Hepatocyte (in vitro differentiated cells): ENCODE results near the gene WDR46.

Source experiments
- EZH2 ChIP-seq: fragments of 200-600 bp; sonication (generic); IDR thresholded peaks from 2 replicates; pipeline ENCODE4 v1.6.1; 2016; ENCODE audit warnings: antibody characterized with exemption, mild to moderate bottlenecking, borderline replicate concordance
- TF ChIP-seq, protein P1 (sequence below): fragments of 200-600 bp; sonication (generic); IDR thresholded peaks from 2 replicates; pipeline ENCODE4 v1.5.1; 2016; ENCODE audit warnings: antibody characterized with exemption, mild to moderate bottlenecking; ENCODE audit not compliant: poor library complexity

- TF ChIP-seq, protein P1, sequence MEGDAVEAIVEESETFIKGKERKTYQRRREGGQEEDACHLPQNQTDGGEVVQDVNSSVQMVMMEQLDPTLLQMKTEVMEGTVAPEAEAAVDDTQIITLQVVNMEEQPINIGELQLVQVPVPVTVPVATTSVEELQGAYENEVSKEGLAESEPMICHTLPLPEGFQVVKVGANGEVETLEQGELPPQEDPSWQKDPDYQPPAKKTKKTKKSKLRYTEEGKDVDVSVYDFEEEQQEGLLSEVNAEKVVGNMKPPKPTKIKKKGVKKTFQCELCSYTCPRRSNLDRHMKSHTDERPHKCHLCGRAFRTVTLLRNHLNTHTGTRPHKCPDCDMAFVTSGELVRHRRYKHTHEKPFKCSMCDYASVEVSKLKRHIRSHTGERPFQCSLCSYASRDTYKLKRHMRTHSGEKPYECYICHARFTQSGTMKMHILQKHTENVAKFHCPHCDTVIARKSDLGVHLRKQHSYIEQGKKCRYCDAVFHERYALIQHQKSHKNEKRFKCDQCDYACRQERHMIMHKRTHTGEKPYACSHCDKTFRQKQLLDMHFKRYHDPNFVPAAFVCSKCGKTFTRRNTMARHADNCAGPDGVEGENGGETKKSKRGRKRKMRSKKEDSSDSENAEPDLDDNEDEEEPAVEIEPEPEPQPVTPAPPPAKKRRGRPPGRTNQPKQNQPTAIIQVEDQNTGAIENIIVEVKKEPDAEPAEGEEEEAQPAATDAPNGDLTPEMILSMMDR, result no peak
- TF ChIP-seq EZH2, result no peak
These were observed 5.2 kb upstream of the WDR46 start for GRCh38 chr6:33294086-33294823.
